Naive thymus-derived CD8-positive, alpha-beta T cell (primary cell): ENCODE measurements around the gene FAM114A1. TPM values are rescaled to one million over a fixed set of nuclear protein-coding genes. Genes with fewer than 3 reads are reported as not detected.

ENCODE experiments used
- ATAC-seq, 2 donors: fragments of 150-1000 bp; cut with Tn5 transposase in 1 of 2; sonication (Bioruptor Pico), chemical (Tn5 transposase) in 1 of 2; 1 replicate in 1 of 2; 2 replicates in 1 of 2; pipeline ENCODE4 v1.10.0; 2021; ENCODE audit warnings: mild to moderate bottlenecking in 2 of 2, moderate library complexity in 2 of 2
- POLR2A ChIA-PET: fragments of 350-600 bp; sonication (Branson Sonifier 250); formaldehyde crosslinking; loops from one replicate; lab custom pipeline; 2021; ENCODE audit warnings: antibody characterized with exemption; lab: Charles Lee
- DNase-seq, 10 donors: peaks; one replicate each; pipeline versions ENCODE4 v3.0.0 to v3.0.0-alpha.2; 2020 to 2022
- H3K27ac Mint-ChIP-seq, 10 donors: one replicate each; pipeline ENCODE4 v1.8.0; 2020 to 2022; ENCODE audit warnings: mild to moderate bottlenecking in 10 of 10, mixed read lengths in 10 of 10, moderate library complexity in 4 of 10, inconsistent platforms in 1 of 10
- H3K27me3 Mint-ChIP-seq, 5 donors: one replicate each; pipeline ENCODE4 v1.8.0; 2021 to 2022; ENCODE audit warnings: mixed read lengths in 5 of 5
- H3K36me3 Mint-ChIP-seq, 3 donors: one replicate each; pipeline ENCODE4 v1.8.0; 2020 to 2022; ENCODE audit warnings: mixed read lengths in 3 of 3, mild to moderate bottlenecking in 2 of 3, inconsistent platforms in 1 of 3
- H3K4me1 Mint-ChIP-seq, 4 donors: one replicate each; pipeline ENCODE4 v1.8.0; 2021 to 2022; ENCODE audit warnings: mixed read lengths in 4 of 4
- H3K4me3 Mint-ChIP-seq, 10 donors: one replicate each; pipeline ENCODE4 v1.8.0; 2020 to 2022; ENCODE audit warnings: mild to moderate bottlenecking in 10 of 10, mixed read lengths in 10 of 10, moderate library complexity in 6 of 10, inconsistent platforms in 1 of 10
- H3K9me3 Mint-ChIP-seq, 9 donors: one replicate each; pipeline ENCODE4 v1.8.0; 2020 to 2022; ENCODE audit warnings: mixed read lengths in 9 of 9, mild to moderate bottlenecking in 3 of 9, inconsistent platforms in 1 of 9, moderate library complexity in 1 of 9
- polyA plus RNA-seq, 3 donors: library from polyadenylated mRNA; unstranded; fragments of 300-500 nt; fragmentation: Illumina TruSeq; gene quantifications; one replicate each; pipeline ENCODE4 v1.2.3, GENCODE V29; 2021
- total RNA-seq, 8 experiments: library from RNA in 2 of 8; stranded (reverse) in 2 of 8; gene quantifications; one replicate each; pipeline ENCODE4 v1.2.3 and lab custom pipeline; 2021 to 2026

Gene FAM114A1
- total and polyA plus RNA-seq, 5 experiments from 2014 or later, result 0.34 TPM; not detected in 4

DNA sequence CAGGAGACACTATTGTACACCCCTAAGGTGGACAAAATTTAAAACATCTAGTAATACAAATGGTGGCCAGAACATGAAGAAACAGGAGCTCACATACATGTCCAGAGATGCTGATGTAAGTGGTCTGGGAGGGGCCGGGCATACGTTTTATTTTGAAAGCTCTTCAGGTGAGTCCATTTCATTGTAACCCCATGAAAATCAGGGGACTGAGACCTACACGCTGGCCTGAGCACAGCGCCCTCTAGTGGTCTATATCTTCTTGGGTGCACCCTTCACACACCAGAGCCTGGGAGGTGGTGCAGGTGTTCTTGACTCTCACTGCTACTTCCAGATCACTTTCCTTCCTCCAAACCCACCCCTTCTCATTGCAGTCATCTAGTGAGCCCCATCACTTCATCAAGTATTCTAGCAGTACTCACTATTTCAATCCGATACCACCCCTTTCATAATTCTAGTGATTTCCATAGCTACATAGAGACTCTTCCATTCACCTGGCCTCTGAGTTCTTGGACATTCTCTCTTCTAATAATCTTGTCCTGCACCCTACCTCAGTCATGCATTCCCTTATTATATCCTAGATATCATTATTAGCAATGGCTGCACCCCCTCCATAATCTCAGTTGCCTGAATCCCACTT is 6.7 kb upstream of the FAM114A1 start:
- Mint-ChIP-seq H3K4me3 (no peak overlapping the region), H3K27me3 (peaks cover 0 to 17% (median 7%) of the 10 kb centered on the region in 5 donors), H3K36me3 (no peaks in the 10 kb centered on the region), H3K27ac (peak overlapping the region in 6 of 10 donors; percentile 14 to 58 (median 37)), H3K9me3 (no peaks in the 10 kb centered on the region), H3K4me1 (peaks cover 23 to 48% (median 37%) of the 10 kb centered on the region in 4 donors)
- DNase-seq (peak; percentile 20 to 75 (median 49)), ATAC-seq (peak; percentile 26 to 40)
- POLR2A ChIA-PET, result interaction anchor here (1.5 kb wide), 1 partner anchor 57 kb away, joined by 7 read pairs; the partner anchor contains the start of gene TLR1

DNA sequence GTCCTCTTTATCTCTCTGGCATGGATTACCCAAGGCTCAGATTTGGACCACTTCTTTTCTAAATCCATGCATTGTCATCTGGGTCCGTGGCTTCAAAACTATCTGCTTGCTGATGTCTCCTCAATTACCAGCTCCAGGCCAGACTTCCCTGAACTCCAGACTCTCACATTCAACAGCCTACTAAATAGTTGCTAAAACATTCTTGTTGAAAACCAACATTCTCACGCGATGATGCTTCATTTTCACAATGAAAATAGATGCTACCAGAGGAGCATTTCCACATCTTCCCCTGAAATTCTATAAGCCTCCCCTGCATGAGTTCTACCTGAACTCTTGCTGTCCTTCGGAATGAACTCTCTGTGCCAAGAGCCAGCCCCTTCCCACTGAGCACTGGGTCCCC is 5.8 kb upstream of the FAM114A1 start:
- ATAC-seq, result no peak
- Mint-ChIP-seq H3K9me3 (no peaks in the 10 kb centered on the region), H3K4me3 (no peak overlapping the region), H3K4me1 (peaks cover 19 to 40% (median 28%) of the 10 kb centered on the region in 4 donors), H3K27ac (peak overlapping the region in 3 of 10 donors; percentile 18 to 63 (median 58)), H3K27me3 (peaks cover 0 to 17% (median 7%) of the 10 kb centered on the region in 5 donors), H3K36me3 (peaks cover 0 to 1% (median 0%) of the 10 kb centered on the region in 3 donors)
- POLR2A ChIA-PET, result no interaction called here
- DNase-seq, result no peak

DNA sequence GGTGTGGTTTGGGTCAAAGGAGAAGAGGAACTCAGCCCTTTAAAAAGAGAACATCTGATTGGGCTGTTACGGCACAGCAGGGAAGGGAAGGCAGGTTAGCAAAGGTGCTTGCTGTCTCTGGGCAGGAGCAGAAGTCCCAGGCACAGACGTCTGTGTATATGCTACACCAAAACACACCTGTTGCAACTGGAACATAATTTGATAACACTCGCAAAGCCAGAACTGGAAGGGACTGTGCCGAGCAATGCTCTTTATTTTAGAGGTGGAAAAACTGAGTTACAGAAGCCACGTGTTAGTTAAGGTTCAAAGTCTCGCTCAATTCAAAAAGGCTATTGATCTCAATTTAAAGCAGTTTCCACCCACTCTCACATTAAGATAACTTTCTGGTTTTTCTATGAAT is 2.2 kb upstream of the FAM114A1 start:
- H3K27ac Mint-ChIP-seq, result peak overlapping the region in 1 of 10 donors; percentile 48
- ATAC-seq, result no peak
- H3K36me3 Mint-ChIP-seq, result peaks cover 0 to 1% (median 0%) of the 10 kb centered on the region in 3 donors
- H3K27me3 Mint-ChIP-seq, result peaks cover 10 to 25% (median 23%) of the 10 kb centered on the region in 5 donors
- no peak overlapping the region for H3K4me3 Mint-ChIP-seq
- peaks cover 17 to 27% (median 20%) of the 10 kb centered on the region in 4 donors for H3K4me1 Mint-ChIP-seq
- H3K9me3 Mint-ChIP-seq, result no peaks in the 10 kb centered on the region
- POLR2A ChIA-PET, result no interaction called here
- DNase-seq, result no peak

DNA sequence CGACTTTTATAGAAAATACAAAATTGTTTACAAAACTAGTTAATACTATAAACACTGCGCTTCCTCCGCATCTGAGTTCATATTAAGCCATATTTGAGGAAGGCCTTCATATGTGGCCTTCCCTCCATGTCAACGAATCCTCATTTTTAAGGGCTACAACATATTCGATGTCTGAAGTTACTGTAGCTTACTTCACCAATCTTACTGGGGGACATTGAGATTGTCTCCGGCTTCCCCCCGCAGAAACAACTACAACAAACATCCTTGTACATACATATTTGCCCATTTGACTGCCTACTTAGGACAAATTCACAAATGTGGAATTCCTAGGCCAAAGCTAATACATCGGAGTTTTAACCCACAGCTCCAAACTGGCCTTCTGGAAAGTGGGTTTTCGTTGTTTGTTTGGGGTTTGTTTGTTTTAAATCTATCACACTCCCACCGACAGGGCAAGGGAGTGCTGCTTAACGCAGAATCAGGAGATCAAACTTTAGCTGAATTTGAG is 581 bp upstream of the FAM114A1 start:
- ATAC-seq (peak; percentile 16 to 27), DNase-seq (no peak)
- Mint-ChIP-seq H3K9me3 (no peaks in the 10 kb centered on the region), H3K27me3 (peaks cover 10 to 25% (median 23%) of the 10 kb centered on the region in 5 donors), H3K4me3 (peak overlapping the region; percentile 56 to 83 (median 78)), H3K4me1 (peaks cover 6 to 20% (median 11%) of the 10 kb centered on the region in 4 donors), H3K27ac (peak overlapping the region in 1 of 10 donors; percentile 48), H3K36me3 (peaks cover 0 to 1% (median 0%) of the 10 kb centered on the region in 3 donors)
- POLR2A ChIA-PET, result no interaction called here

DNA sequence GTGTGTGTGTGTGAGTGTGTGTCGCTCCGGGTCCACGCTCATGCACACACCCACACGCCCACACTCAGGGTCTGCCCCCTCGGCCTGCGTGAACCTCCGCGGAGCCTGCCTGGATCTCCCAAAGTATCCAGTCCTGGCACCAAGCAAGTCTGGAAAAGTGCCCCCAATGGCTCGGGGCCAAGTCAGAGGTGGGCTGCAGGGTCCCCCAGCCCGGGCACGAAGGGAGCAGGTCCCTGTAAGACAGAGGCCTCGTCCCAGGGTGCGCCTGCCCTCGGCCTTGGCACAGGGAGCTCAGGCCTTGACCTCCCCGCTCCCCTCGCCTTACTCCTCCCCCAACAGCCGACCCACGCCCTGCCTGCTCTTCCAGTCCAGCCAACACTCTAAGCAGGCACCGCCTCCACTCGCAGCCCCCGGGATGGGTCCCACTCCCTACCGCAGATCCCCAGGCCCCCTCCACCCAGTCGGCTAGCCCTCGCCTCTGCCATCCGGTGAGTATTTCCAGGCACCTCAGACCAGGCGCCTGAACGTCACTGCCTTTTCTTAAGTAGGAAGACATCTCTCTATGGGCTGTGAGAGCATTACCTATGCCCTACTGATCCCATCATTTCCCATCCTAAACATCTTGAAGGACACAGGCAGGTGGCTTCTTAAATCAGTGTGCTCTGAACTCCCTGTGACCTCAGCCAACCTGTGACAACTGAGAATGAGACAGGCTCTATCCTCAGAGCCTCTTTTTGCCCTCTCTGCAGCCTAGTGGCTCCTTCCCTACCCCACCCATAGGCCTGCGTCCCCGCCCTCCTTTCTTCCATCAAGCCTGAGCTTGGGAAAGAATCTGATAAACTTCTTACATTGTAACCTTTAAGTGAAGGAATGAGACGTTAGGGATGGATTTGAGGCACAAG is 704 bp downstream of the FAM114A1 start:
- no peaks in the 10 kb centered on the region for H3K9me3 Mint-ChIP-seq
- H3K36me3 Mint-ChIP-seq, result peaks cover 0 to 1% (median 0%) of the 10 kb centered on the region in 3 donors
- ATAC-seq, result peak; percentile 30 to 43

DNA sequence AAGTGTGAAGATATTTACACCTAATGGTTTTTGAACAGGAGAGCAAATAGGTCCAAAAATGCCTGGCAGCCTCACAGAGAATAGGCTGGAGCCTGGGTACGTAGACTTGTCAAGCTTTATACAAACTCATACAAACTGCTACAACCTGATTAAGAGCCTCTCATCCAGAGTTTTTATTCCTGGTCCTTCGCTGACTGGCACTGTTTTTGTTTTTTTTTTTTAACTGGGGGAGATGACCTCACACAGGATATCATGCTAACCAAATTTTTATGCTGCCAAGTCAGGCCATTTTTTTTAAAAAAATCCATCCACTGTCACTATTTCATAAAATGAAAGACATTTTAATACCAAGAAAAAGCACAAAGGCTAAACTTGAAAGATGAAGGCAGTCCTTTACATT is 1.9 kb downstream of the FAM114A1 start:
- Mint-ChIP-seq H3K4me1 (peaks cover 6 to 20% (median 11%) of the 10 kb centered on the region in 4 donors), H3K4me3 (peak overlapping the region in 2 of 10 donors; percentile 8 to 13), H3K9me3 (no peaks in the 10 kb centered on the region), H3K36me3 (peaks cover 0 to 1% (median 0%) of the 10 kb centered on the region in 3 donors), H3K27me3 (peaks cover 10 to 19% (median 18%) of the 10 kb centered on the region in 5 donors), H3K27ac (no peak overlapping the region)
- ATAC-seq (no peak), DNase-seq (no peak)
- POLR2A ChIA-PET, result interaction anchor here (0.7 kb wide), 1 partner anchor 108 kb away, joined by 3 read pairs; no protein-coding TSS in a partner anchor

More for the DNA sequence above, 704 bp downstream of the FAM114A1 start:
- POLR2A ChIA-PET, result no interaction called here
- Mint-ChIP-seq H3K4me1 (peaks cover 6 to 20% (median 11%) of the 10 kb centered on the region in 4 donors), H3K4me3 (peak overlapping the region; percentile 61 to 86 (median 74)), H3K27me3 (peaks cover 10 to 22% (median 19%) of the 10 kb centered on the region in 5 donors), H3K27ac (peak overlapping the region in 3 of 10 donors; percentile 39 to 61 (median 58))
- DNase-seq, result no peak

DNA sequence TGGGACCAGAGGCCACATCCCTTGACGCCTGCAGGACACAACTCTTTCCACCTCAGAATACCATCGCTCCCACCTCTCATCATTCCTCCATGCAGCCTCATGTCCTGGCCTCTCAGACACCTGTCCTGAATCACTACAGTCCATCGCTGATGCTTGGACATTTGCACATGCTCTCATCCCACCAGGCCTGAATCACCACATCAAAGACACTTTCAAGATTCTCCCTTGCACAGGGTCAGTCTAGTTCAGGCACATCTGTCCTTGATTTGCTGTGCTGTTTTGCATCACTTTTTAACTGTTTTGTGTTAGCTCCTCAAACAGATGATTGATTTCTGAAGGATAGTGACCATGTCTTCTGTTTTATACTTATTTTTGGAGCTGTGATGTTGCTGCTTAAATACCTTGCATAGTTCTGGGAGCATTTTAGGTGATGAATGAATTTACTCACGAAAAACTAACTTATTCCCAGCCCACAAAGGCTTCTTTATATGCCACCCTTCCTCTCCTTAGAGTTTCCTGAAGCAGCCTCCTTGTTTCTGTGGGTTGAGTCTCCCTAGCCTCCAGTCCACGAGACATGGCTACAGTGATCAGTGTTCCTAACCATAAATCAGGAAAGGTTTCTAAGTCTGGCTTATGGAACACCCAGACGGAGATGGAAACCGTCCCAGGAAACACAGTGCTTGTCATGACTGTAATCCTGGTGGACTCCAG is 2.6 kb downstream of the FAM114A1 start:
- Mint-ChIP-seq H3K9me3 (no peaks in the 10 kb centered on the region), H3K4me3 (no peak overlapping the region), H3K4me1 (peaks cover 6 to 19% (median 11%) of the 10 kb centered on the region in 4 donors)

DNA sequence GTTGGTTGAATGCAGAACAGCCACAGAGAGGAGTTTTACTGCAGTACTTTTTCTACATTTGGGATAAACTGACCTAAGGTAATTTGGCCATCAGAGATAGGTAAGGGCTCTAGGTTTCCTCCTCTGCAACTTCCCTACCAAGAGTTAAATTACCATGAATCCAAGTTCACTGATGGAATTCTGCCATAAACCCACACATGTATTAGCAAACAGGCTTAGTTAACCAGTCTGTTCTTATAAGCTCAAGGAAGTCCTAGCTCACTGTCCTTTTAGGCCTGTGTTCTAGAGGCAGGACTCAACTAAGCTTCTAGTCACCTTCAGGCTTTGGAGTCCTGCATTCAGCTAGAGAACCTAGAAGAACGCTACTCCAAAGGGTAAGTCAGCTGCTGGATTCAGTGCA is 4.0 kb downstream of the FAM114A1 start:
- Mint-ChIP-seq H3K4me1 (peaks cover 6 to 13% (median 9%) of the 10 kb centered on the region in 4 donors), H3K36me3 (peaks cover 0 to under 1% (median 0%) of the 10 kb centered on the region in 3 donors), H3K27ac (peak overlapping the region in 2 of 10 donors; percentile 19 to 53), H3K4me3 (no peak overlapping the region), H3K9me3 (no peaks in the 10 kb centered on the region), H3K27me3 (peaks cover 13 to 21% (median 15%) of the 10 kb centered on the region in 5 donors)
- DNase-seq, result no peak
- ATAC-seq, result no peak
- POLR2A ChIA-PET, result no interaction called here

More for the DNA sequence above, 2.6 kb downstream of the FAM114A1 start:
- ATAC-seq (no peak), DNase-seq (no peak)
- Mint-ChIP-seq H3K27ac (no peak overlapping the region), H3K27me3 (peaks cover 10 to 19% (median 15%) of the 10 kb centered on the region in 5 donors), H3K36me3 (peaks cover 0 to 1% (median 0%) of the 10 kb centered on the region in 3 donors)
- POLR2A ChIA-PET, result no interaction called here

DNA sequence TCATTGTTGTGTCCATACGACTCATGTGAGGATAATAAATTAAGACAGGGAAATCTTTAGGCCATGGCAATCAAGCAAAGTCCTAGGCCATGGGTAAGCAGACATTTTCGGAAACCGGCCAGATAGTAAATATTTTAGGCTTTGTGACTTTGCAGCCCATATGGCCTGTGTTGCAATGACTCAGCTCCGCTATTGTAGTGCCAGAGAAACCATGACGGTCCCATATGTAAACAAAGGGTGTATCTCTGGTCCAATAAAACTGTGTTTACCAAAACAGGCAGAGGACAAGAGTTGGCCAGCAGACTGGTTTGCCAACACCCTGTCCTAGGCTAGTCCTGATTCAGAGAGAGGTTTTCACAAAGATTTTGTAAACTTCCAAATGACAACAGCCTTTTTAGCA is 5.0 kb downstream of the FAM114A1 start:
- no peak overlapping the region for H3K27ac Mint-ChIP-seq
- H3K4me1 Mint-ChIP-seq, result peaks cover 6 to 9% (median 7%) of the 10 kb centered on the region in 4 donors
- H3K27me3 Mint-ChIP-seq, result peaks cover 9 to 28% (median 13%) of the 10 kb centered on the region in 5 donors
- POLR2A ChIA-PET, result no interaction called here
- DNase-seq (no peak), ATAC-seq (no peak)
- H3K4me3 Mint-ChIP-seq, result no peak overlapping the region
- no peaks in the 10 kb centered on the region for H3K36me3 Mint-ChIP-seq
- H3K9me3 Mint-ChIP-seq, result no peaks in the 10 kb centered on the region

DNA sequence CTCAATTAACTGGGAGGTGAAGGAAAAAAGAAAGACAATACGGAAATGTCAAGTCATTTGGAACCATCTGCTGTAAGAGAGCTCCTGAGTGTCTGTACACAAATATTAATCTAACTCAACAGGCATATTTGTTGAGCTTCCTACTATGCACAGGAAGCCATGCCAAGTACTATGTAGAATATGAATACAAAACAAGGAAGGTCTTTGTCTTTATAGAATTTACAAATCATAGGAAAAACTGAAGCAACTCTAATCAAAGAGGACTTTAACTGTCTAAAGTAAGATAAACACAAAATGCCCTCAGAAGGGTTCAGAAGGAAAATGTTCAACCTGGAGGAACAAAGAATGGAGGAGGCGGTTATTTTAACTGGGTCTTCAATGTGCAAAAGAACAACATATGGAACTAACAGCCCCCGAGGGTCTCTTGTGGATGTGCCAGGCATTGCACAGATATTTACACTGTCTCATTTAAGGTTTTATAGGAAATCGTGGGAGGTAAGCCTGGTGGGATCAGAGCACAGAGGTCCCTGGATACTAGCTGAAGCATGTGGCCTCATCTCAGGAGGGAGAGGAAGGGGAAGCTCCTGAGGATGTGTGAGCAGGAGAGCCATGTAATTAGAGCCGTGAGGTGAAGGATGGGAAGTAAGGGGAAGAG is 5.8 kb downstream of the FAM114A1 start:
- POLR2A ChIA-PET, result no interaction called here
- Mint-ChIP-seq H3K27ac (peak overlapping the region in 2 of 10 donors; percentile 56 to 62), H3K36me3 (no peaks in the 10 kb centered on the region)

DNA sequence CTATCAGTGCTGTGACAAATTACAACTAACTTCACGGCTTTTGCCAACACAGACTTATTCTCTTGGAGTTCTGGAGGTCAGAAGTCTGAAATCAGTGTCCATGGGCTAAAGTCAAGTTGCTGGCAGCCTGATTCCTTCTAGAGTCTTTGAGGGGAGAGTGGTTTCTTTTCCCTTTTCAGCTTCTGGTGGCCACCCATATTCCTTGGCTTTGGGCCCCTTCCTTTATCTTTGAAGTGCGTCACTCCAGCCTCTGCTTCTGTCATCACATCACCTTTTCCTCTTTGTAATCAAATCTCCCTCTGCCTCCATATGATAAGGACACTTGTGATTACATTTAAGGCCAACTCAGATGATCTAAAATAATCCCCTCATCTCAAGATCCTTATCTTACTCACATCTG is 9.0 kb downstream of the FAM114A1 start:
- POLR2A ChIA-PET, result no interaction called here
- no peaks in the 10 kb centered on the region for H3K9me3 Mint-ChIP-seq

More for the DNA sequence above, 5.8 kb downstream of the FAM114A1 start:
- Mint-ChIP-seq H3K4me3 (no peak overlapping the region), H3K4me1 (peaks cover 2 to 7% (median 6%) of the 10 kb centered on the region in 4 donors), H3K27me3 (peaks cover 8 to 25% (median 11%) of the 10 kb centered on the region in 5 donors), H3K9me3 (no peaks in the 10 kb centered on the region)
- DNase-seq, result no peak
- ATAC-seq, result no peak

More for the DNA sequence above, 9.0 kb downstream of the FAM114A1 start:
- Mint-ChIP-seq H3K4me3 (no peak overlapping the region), H3K36me3 (no peaks in the 10 kb centered on the region), H3K27me3 (peaks cover 0 to 19% (median 3%) of the 10 kb centered on the region in 5 donors), H3K4me1 (no peaks in the 10 kb centered on the region), H3K27ac (no peak overlapping the region)
- ATAC-seq (no peak), DNase-seq (no peak)
